ENCODE measurements around the gene FADS1.

FADS1 gene

DNA sequence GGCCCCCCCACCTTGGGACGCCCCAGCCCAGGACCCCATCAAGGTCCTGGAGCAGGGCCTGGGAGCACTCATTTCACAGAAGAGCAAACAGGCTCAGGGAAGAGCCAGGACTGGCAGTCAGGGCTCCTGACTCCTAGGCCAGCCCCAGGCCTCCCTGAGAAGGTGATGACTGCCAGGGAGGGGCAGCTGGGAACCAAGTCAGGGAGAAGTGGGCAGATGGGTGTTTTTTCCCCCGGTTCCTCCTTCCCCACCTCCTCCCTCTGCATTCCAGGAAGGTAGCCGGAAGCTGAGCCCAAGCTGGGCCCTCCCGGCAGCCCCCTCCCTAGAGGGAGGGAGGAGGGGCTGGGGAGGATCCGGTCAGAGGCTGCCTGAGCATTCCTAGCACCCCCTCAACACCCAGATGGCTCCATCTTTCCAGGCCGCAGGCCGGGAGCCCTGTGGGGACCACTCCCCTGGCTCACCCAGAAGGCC is 44.8 kb downstream of the FADS1 start:
- DNase-seq (ENCODE audit: low read depth): no peak
- TF ChIP-seq, protein P1, sequence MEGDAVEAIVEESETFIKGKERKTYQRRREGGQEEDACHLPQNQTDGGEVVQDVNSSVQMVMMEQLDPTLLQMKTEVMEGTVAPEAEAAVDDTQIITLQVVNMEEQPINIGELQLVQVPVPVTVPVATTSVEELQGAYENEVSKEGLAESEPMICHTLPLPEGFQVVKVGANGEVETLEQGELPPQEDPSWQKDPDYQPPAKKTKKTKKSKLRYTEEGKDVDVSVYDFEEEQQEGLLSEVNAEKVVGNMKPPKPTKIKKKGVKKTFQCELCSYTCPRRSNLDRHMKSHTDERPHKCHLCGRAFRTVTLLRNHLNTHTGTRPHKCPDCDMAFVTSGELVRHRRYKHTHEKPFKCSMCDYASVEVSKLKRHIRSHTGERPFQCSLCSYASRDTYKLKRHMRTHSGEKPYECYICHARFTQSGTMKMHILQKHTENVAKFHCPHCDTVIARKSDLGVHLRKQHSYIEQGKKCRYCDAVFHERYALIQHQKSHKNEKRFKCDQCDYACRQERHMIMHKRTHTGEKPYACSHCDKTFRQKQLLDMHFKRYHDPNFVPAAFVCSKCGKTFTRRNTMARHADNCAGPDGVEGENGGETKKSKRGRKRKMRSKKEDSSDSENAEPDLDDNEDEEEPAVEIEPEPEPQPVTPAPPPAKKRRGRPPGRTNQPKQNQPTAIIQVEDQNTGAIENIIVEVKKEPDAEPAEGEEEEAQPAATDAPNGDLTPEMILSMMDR (IDR thresholded peaks at IDR 0.05; ENCODE audit: low read depth, low read length): no peak
- no peak for TF ChIP-seq POLR2A (IDR thresholded peaks at IDR 0.05; ENCODE audit: extremely low read depth, insufficient read length)
- TF ChIP-seq, protein P2, sequence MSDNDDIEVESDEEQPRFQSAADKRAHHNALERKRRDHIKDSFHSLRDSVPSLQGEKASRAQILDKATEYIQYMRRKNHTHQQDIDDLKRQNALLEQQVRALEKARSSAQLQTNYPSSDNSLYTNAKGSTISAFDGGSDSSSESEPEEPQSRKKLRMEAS (IDR thresholded peaks at IDR 0.05; ENCODE audit: low read depth, low read length): no peak
- no peak overlapping the region for H3K4me3 ChIP-seq (ENCODE audit: low read depth, low read length)

DNA sequence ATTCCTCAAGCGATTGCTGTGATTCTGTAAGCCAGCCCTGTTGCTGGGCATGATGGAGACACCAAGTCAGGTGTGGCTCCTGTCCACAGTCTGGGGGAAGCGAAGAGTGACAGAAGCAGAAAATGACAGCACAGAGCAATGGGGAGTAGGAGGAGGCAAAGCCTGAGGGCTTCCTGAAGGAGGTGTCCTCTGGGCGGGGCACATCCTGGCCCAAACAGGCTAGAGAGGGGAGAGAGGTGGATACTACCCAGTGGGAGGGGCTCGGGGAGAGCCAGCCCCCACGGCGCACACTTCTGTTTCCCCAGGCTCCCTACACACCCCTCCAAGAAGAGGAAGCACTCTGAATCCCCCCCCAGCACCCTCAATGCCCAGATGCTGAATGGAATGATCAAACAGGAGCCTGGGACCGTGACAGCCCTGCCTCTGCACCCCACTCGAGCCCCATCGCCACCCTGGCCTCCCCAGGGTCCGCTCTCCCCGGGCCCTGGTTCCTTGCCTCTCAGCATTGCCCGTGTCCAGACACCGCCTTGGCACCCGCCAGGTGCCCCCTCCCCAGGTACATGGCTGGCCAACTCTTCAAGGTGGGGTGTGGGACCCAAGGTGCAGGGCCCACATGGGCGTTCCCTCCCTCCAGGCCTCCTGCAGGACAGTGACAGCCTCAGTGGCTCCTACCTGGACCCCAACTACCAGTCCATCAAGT is 45.5 kb downstream of the FADS1 start:
- TF ChIP-seq, protein P2 (IDR thresholded peaks at IDR 0.05; ENCODE audit: low read depth, low read length): no peak
- TF ChIP-seq MYC (IDR thresholded peaks at IDR 0.05; ENCODE audit: low read depth, low read length): no peak
- TF ChIP-seq, protein P1 (IDR thresholded peaks at IDR 0.05; ENCODE audit: low read depth, low read length): no peak
- no peak for TF ChIP-seq POLR2A (IDR thresholded peaks at IDR 0.05; ENCODE audit: extremely low read depth, insufficient read length)
- DNase-seq (ENCODE audit: low read depth): peak; percentile 32
- H3K4me3 ChIP-seq (ENCODE audit: low read depth, low read length): no peak overlapping the region

DNA sequence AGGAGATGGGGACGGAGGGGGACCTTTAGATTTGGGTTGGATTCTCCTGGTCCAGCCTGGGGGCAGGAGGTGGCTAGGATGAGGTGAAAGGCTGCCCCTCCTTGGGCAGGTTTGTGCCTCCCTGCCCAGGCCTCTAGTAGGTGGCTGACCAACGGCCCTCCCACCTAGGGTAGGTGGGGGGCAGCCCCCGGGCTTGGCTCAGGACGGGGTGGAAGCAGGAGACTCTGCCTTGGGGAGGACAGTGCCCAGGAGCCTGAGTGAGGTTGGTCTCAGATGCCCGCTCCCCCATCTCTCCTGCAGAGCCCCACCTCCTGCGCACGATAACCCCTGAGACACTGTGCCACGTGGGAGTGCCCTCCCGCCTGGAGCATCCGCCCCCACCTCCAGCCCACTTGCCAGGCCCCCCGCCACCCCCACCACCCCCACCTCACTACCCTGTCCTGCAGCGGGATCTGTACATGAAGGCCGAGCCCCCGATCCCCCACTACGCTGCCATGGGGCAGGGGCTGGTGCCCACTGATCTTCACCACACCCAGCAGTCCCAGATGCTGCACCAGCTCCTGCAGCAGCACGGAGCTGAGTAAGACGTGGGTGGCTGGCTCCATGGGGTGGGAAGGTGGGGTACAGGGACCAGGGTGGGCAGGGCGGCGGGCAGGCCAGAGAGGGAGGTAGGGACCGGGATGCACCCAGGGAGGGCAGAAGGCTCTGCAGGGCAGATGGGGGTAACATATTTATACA is 46.7 kb downstream of the FADS1 start:
- no peak for DNase-seq (ENCODE audit: low read depth)
- no peak overlapping the region for H3K4me3 ChIP-seq (ENCODE audit: low read depth, low read length)
- TF ChIP-seq, protein P2 (IDR thresholded peaks at IDR 0.05; ENCODE audit: low read depth, low read length): no peak
- TF ChIP-seq MYC (IDR thresholded peaks at IDR 0.05; ENCODE audit: low read depth, low read length) (no peak), POLR2A (IDR thresholded peaks at IDR 0.05; ENCODE audit: extremely low read depth, insufficient read length) (no peak)
- TF ChIP-seq, protein P1 (IDR thresholded peaks at IDR 0.05; ENCODE audit: low read depth, low read length): no peak

DNA sequence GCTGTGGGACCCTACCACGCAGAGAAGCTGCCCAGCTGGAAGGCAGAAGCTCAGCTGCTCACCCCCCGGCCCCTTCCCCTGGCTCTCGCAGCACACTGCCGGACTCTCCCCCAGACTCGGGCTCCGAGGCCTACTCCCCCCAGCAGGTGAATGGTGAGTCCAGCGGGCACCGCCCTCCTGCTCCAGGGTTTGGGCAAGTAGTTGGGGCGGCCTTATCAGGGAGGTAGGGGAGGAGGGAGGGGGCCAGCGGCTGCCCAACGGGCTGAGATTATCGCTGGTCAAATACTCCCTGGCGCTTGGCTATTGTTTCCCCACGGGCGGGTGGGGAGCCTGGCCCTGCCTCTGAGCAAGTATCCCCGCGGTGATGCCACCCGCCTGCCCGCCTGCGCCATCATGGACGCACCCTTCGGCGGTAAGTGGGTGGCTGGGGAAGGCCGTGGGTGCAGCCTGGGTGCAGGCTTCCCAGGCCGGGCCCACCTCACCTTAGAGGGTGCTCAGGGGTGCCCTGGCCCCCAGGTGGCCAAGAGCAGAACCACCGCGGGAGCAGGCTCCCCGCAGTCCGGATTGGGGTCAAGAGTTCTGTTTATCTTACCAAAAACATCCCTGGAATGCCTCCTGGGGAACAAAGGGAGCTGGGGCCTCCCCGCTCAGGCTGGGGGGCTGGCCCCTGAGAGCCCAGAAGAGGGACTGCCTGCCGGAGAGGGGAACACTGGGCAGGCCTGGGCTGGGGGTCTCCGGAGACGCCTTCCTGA is 47.5 kb downstream of the FADS1 start:
- no peak for DNase-seq (ENCODE audit: low read depth)
- no peak overlapping the region for H3K4me3 ChIP-seq (ENCODE audit: low read depth, low read length)
- TF ChIP-seq, protein P1 (IDR thresholded peaks at IDR 0.05; ENCODE audit: low read depth, low read length): peak; percentile 7
- no peak for TF ChIP-seq MYC (IDR thresholded peaks at IDR 0.05; ENCODE audit: low read depth, low read length)
- TF ChIP-seq, protein P2 (IDR thresholded peaks at IDR 0.05; ENCODE audit: low read depth, low read length): no peak

DNA sequence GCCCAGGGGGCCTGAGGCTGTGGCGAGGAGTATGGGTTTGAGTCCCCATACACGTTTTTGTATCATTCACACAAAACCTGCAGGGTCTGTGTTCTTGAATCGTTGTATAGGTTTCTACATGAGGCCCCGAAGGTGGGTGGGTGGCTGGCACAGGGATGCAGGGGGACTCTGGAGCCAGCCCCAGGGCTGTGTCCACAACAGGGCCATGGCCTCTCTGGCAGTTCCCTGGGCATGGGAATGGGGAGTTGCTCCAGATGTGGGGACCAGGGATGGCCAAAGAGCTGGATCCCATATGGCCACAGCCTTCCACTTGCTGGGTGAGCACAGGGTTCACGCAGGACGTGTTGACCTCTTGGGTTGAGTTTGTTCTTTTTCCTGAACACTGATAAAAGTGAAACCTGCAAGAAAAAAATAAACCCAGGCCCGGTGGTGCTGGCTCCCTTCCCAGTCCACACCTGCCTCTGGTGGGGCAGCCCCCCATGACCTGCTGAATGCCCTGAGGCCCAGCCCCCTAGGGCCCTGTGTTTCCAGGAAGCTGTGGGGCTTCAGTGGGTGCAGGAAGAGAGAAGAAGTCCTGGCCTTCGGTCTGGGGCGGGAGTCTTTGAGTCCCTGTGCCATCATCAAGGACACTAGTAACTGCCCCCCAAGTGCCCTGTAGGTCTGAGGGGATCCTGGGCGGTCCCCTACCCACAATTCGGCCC is 48.3 kb downstream of the FADS1 start:
- TF ChIP-seq POLR2A (IDR thresholded peaks at IDR 0.05; ENCODE audit: extremely low read depth, insufficient read length): no peak
- TF ChIP-seq, protein P2 (IDR thresholded peaks at IDR 0.05; ENCODE audit: low read depth, low read length): no peak
- no peak for TF ChIP-seq MYC (IDR thresholded peaks at IDR 0.05; ENCODE audit: low read depth, low read length)
- TF ChIP-seq, protein P1 (IDR thresholded peaks at IDR 0.05; ENCODE audit: low read depth, low read length): no peak
- DNase-seq (ENCODE audit: low read depth): no peak
- no peak overlapping the region for H3K4me3 ChIP-seq (ENCODE audit: low read depth, low read length)
